ENCODE results near the gene LOXL3.

Gene LOXL3

GRCh38 chr2:74551530-74551929 is 2.2 kb downstream of the LOXL3 start:
- no peak for DNase-seq

GRCh38 chr2:74550231-74550630 is 3.5 kb downstream of the LOXL3 start:
- no peak for DNase-seq

- DNase-seq, result no peak
These were observed 4.6 kb downstream of the LOXL3 start for GRCh38 chr2:74548900-74549826.

DNA sequence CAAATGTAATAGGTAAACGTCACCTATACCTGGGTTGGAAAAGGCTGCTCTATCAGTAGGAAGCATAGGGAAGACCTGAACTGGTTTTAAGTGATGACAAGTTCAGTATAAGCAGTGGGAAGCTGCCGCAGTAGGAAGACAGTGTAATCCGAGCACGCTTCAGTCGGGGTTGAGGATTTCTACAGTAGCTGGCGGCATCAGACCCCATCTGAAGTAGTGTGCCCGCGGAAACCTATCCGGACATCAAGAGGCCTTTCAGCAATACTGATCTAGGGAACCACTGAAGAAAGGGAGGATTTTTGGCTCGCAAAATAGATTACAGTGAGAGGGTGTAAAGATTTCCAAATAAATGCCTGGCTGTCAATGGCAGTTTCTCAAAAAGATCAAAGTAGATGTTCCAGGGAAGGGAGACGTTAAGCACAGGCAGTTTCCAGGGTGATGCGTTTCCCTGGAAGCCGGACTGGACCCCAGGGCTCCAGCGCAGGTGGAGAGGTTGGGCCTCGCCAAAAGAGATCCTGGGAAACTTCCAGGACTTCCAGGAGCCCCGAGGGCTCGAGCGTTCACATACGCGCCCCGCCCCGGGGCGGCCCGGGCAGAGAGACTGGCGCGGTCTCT is 5.3 kb downstream of the LOXL3 start:
- no peak for DNase-seq

DNA sequence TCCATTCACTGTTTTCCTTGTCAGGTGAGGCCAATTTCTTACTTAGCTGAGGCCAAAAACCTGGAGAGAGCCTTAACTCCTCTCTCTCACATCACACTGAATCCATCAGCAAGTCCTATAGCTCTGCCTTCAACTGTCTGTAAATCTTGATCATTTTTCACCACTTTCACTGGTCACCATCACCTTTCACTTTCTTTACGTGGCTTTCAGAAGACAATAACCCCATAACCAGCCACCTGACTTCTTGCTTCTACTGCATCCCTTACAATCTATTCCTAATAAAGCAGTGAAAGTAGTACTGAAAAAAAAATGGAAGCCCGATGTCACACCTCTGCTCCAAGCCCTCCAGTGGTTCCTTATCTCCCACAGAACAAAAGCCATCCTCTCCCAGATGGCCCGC is 7.7 kb downstream of the LOXL3 start:
- no peak for DNase-seq

- no peak for DNase-seq
These were observed 9.1 kb downstream of the LOXL3 start for GRCh38 chr2:74544634-74545033.

DNA sequence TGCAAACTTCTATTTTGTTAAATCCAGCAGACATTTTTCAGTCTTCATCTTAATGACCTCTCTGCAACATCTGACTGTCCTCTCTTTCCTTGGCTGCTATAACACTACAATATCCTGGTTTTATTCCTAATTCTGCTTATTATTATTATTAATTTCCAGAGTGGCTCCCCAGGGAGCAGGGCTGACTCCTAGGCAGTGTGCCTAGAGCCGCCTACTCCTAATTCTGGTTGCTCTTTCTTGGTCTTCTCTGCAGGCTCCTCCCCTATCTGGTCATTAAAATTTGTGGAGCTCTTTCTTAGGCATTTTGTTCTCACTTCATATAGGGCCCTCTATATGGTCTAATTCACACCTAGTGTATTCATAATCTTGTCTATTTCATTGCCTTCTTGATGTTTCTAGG is 10.8 kb downstream of the LOXL3 start:
- no peak for DNase-seq

DNA sequence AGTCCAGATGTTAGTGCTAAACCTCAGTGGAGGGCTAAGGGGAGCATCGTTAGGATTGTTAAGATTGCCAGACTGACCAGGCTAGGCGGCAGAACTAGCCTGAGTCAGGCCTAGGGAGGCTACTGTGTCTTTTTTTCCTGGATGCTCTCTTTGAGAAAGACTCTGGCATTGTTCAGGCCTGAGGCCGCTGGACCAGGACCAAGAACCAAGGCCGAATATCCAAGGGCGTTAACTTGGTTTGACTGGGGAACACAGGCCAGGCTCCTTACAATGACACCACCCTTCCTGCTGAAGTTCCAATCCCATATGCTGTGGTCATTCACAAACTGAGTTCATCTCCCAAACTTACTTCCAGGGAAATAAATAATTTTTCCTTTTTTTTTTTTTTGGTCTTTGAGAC is 13.5 kb downstream of the LOXL3 start:
- no peak for DNase-seq

DNA sequence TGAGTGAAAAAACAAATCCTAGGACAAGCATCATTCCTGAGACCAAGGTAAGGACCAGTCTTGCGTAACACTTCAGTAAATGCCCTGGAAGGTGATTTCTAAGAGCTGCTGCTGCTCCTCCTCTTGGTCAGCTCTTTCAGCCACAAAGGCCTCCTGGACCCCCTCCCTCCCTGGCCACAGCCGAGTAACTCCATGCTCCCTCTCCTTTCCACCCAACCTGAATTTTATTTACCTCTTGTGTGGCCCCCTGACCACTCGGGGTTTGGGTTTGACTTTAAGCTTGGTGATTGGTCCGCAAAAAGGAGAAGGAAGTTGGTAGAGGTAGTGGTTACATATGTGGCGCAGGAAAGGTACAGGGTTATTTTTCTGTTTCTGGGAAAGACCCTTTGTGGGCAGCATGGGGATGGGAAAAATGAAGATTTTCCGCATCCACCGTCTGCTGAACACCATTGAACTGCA is 14.8 kb downstream of the LOXL3 start:
- DNase-seq, result no peak

GRCh38 chr2:74537140-74537539 is 16.6 kb downstream of the LOXL3 start:
- DNase-seq, result no peak

GRCh38 chr2:74536166-74536950 is 17.4 kb downstream of the LOXL3 start:
- DNase-seq, result no peak

DNA sequence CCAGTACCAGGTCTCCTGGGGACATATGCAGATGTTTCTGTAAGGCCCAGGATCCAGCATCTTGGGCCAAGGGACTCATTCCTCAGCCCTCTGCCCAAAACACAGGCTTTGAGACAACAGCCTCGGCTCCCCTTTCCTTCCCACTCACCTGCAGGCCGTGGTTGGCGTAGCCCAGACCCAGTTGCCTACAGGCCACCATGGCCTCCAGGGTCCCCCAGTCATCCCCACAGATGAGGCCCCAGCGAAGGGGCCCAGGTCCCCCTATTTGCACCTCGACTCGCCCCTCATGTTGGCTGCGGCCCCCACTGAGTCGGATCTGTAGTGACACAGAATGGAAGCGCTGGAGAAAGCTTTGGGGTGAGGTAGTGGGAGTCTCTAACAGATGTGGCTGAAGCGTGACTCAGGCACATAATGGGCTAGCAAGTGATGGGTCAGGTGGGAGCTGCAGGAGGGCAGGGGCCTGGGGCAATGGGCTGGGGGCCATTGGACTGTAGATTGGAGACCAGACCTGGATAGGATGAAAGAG is 18.2 kb downstream of the LOXL3 start:
- no peak for DNase-seq

- no peak for DNase-seq
These were observed 19.3 kb downstream of the LOXL3 start for GRCh38 chr2:74534411-74534810.

- no peak for DNase-seq
These were observed 20.3 kb downstream of the LOXL3 start for GRCh38 chr2:74533464-74533863.

DNA sequence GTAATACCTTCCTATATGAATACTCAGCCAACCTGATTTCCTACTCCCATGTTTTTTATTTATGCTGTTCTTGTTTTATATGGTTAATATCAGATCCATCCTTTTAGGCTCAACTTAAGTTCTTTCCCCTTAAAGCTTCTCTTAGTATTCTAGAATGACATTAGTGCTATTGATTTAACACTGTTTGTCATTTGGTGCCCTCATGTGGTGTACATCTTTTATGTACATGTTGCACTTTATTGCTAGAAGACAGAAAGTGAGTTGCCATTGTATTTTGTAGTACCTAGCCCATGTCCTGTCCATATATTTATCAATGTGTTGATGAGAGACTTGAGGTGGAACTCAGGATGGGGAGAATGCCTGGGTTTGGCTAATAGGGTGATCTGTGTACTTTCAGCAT is 21.5 kb downstream of the LOXL3 start:
- DNase-seq, result no peak

DNA sequence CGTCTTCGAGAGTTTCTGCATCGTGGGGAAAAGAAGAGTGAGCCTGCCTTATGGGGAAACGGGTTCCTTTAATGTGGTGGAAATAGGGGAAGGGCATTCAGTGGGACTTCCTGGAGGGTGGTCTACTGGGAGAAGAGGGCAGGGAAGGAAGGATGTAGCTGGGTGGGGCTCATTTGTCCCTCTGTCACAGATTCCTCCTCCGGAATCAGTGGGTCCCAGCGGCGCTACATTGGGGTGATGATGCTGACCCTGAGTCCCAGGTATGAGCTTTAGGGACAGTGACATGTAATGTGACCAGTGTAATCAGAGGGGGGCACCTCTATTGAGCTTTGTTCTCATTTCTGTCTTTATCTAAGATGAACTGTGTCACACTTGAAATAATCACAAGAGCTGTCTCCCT is 22.1 kb downstream of the LOXL3 start:
- DNase-seq, result no peak

DNA sequence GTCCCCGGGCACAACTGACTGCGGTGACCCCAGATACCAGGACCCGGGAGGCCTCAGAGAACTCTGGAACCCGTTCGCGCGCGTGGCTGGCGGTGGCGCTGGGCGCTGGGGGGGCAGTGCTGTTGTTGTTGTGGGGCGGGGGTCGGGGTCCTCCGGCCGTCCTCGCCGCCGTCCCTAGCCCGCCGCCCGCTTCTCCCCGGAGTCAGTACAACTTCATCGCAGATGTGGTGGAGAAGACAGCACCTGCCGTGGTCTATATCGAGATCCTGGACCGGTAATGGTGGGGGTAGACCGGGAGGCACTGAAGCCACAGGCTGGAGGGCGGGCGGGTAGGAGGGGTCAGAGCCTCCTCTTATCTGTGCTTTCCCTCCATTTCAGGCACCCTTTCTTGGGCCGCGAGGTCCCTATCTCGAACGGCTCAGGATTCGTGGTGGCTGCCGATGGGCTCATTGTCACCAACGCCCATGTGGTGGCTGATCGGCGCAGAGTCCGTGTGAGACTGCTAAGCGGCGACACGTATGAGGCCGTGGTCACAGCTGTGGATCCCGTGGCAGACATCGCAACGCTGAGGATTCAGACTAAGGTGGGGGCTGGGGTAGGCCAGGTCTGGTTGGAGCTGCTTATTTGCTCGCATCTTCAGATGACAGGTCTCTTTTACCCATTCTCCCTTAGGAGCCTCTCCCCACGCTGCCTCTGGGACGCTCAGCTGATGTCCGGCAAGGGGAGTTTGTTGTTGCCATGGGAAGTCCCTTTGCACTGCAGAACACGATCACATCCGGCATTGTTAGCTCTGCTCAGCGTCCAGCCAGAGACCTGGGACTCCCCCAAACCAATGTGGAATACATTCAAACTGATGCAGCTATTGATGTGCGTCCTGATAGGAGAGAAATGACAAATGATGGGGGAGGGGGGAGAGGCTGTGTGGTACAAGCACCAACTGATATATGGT is 23.2 kb downstream of the LOXL3 start:
- no peak for DNase-seq

DNA sequence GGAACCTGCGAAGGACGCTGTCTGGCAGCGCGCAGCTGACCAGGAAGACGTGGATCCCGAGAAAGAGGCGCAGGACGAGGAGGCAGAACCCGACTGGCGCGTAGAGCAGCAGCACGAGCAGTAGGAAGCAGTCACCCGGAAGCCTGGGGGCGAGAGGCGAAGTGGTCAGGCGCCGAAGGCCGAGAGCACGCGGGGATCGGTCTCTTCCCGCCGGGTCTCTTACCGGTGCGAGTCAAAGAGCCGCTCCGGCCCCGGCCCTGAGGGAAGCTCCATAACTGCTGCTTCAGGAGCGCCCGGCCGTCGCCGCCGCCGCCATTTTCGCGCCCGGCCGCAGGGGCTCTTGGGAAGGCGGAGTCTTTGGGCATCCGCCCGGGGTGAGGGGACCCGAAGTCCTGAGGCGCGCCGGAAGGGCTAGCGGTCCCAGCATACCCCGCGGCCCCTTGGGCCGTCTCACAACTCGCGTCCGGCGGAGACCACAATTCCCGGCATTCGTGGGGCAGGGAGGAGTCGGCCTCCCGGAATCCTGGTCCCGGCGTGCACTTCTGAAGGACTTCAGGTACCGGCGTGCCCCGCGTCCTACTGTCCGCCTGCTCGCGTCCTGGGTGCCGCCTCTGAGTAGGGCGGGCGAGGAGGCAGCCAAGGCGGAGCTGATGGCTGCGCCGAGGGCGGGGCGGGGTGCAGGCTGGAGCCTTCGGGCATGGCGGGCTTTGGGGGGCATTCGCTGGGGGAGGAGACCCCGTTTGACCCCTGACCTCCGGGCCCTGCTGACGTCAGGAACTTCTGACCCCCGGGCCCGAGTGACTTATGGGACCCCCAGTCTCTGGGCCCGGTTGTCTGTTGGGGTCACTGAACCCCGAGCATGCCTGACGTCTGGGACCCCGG is 24.1 kb downstream of the LOXL3 start, which contains the start of the genes AUP1 and HTRA2:
Gene AUP1 (minus strand): TSS at position 350 of the 882 bp plus-strand sequence. CDS start 77 bp downstream, at position 273.
Gene HTRA2 (plus strand): TSS at position 577 of the 882 bp plus-strand sequence. CDS start 74 bp downstream, at position 651.
- DNase-seq, result peak; percentile 96

GRCh38 chr2:74528600-74529356 is 25.0 kb downstream of the LOXL3 start:
- no peak for DNase-seq

GRCh38 chr2:74527741-74528140 is 26.0 kb downstream of the LOXL3 start:
- DNase-seq, result no peak
